Sigmoid colon (tissue), 4 donors: ENCODE results near the gene TMEM198.

Source experiments
- EP300 ChIP-seq, 4 donors: sonication (generic); formaldehyde crosslinking; IDR thresholded peaks; one replicate each; pipeline ENCODE4 v1.6.1; 2017; ENCODE audit warnings: antibody characterized with exemption in 4 of 4
- POLR2A ChIP-seq, 2 donors: fragments of 450-650 bp; IDR thresholded peaks; one replicate each; pipeline ENCODE4 v1.6.1; 2016; ENCODE audit warnings: antibody characterized with exemption in 2 of 2, mild to moderate bottlenecking in 2 of 2, moderate library complexity in 2 of 2
- TF ChIP-seq, protein P1 (sequence below), 4 experiments: fragments of 450-650 bp in 3 of 4; fragments of 200-600 bp in 1 of 4; IDR thresholded peaks; one replicate each; pipeline ENCODE4 v1.5.1; 2016 to 2019; ENCODE audit warnings: antibody characterized with exemption in 4 of 4, mild to moderate bottlenecking in 3 of 4, moderate library complexity in 2 of 4

DNA sequence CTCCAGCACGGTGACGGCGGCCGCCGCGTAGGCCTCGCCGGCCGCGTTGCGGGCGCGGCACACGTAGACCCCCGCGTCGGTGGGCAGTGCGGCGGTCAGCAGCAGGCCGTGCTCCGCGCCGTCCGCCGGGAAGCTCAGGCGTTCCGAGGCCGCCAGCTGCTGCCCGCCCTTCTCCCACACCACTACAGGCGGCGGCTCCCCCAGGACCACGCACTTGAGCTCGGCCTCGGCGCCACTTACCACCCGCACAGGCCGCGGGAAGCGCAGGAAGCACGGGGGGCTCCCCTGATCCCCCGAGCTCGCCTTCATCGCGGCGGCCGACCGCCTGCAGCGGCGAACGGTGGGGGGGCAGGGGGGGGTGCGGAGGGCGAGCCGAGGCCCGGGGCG is 27.1 kb downstream of the TMEM198 start:
- TF ChIP-seq, protein P1, sequence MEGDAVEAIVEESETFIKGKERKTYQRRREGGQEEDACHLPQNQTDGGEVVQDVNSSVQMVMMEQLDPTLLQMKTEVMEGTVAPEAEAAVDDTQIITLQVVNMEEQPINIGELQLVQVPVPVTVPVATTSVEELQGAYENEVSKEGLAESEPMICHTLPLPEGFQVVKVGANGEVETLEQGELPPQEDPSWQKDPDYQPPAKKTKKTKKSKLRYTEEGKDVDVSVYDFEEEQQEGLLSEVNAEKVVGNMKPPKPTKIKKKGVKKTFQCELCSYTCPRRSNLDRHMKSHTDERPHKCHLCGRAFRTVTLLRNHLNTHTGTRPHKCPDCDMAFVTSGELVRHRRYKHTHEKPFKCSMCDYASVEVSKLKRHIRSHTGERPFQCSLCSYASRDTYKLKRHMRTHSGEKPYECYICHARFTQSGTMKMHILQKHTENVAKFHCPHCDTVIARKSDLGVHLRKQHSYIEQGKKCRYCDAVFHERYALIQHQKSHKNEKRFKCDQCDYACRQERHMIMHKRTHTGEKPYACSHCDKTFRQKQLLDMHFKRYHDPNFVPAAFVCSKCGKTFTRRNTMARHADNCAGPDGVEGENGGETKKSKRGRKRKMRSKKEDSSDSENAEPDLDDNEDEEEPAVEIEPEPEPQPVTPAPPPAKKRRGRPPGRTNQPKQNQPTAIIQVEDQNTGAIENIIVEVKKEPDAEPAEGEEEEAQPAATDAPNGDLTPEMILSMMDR (IDR thresholded peaks at IDR 0.05), result no peak
- TF ChIP-seq EP300 (IDR thresholded peaks at IDR 0.05), result no peak
- TF ChIP-seq POLR2A (IDR thresholded peaks at IDR 0.05), result no peak
